ENCODE data around the gene PACRG.

Gene PACRG

DNA sequence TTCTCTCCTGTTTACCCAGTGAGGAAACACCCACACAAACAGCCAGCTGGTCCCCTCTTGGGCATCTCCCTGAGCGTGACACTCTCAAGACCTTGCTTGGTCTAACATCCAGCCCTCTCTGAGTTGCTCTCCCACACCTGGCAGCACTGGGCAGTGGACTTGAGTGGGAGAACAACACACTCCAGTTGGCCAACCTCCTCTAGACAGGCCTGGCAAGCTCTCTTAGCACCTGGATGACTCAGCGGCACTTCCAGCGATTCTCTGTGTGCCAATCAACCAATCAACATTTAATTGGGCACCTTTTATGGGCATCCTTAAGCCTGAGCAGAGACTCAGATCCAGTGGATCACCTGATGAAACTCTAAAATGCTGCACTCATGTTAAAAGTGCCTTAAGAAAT lies 610.2 kb downstream of the PACRG start:
- no peaks in the 10 kb centered on the region for H3K9me3 ChIP-seq (ENCODE audit: control insufficient read depth, low read length)
- no peaks in the 10 kb centered on the region for H3K36me3 ChIP-seq (ENCODE audit: control insufficient read depth, insufficient read depth, low read length)
- H3K4me3 ChIP-seq (ENCODE audit: low read length) = no peak overlapping the region
- H3K4me1 ChIP-seq (ENCODE audit: control insufficient read depth, insufficient read depth, low read length) = no peaks in the 10 kb centered on the region
- H3K9ac ChIP-seq (ENCODE audit: low read length) = no peak overlapping the region
- H3K27me3 ChIP-seq (ENCODE audit: control insufficient read depth, insufficient read depth, low read length) = no peaks in the 10 kb centered on the region

DNA sequence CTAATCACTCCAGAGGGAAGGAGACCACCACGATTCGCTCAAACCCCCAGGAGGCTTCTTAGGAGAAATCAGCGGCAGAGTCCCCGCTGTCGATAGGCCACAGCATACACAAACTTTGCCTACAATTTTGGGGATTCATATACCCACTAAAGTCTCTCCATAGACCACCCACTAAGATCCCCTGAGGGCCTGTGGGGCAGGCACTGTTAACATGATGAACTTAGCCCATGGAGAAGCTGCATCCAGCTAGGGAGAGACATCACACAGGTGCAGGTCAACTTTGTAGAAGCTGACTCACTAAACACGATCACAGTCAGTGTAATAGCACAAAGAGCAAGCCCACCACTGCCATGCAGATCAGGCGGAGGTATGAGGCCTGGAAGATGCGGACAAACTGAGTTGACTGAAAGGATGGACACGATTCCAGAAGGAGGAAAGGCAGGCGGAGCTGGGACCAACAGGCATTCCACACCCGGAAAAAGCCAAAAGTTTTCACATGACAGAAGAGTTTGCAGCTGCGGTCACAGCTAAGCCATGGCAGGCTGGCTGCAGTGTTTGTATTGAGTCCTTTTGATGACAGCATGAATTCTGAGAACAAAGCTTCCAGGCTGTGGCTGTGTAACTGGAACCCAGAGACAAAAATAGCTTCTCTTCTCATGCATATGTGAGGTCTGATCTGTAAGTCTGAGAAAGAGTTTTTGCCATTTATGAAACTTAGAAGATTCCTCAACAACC lies 611.1 kb downstream of the PACRG start:
- H3K4me3 ChIP-seq (ENCODE audit: low read length) = no peak overlapping the region
- H3K9ac ChIP-seq (ENCODE audit: low read length) = no peak overlapping the region
- H3K4me1 ChIP-seq (ENCODE audit: control insufficient read depth, insufficient read depth, low read length) = no peaks in the 10 kb centered on the region
- H3K27me3 ChIP-seq (ENCODE audit: control insufficient read depth, insufficient read depth, low read length) = no peaks in the 10 kb centered on the region
- H3K36me3 ChIP-seq (ENCODE audit: control insufficient read depth, insufficient read depth, low read length) = no peaks in the 10 kb centered on the region
- H3K9me3 ChIP-seq (ENCODE audit: control insufficient read depth, low read length) = no peaks in the 10 kb centered on the region

DNA sequence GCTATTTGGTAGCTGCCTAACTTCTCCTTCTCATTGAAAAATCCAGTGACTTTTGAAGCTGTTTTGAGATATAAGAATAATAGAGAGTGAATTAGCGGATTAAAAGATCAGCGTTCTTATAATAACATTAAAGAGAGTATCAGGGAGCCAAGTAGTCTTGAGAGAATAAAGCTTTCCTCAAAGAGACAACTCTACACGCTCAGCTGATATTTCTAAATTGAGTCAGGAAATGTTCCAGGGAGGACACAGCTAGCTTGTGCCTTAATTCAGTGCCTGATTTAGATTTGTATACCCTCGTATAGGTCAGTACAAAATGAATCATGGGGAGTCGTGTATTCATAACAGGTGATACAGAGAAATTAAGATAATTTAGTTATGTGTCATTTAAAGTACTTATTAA lies 611.7 kb downstream of the PACRG start:
- Histone ChIP-seq H3K9ac (ENCODE audit: low read length) (no peak overlapping the region), H3K4me3 (ENCODE audit: low read length) (no peak overlapping the region), H3K27me3 (ENCODE audit: control insufficient read depth, insufficient read depth, low read length) (no peaks in the 10 kb centered on the region), H3K36me3 (ENCODE audit: control insufficient read depth, insufficient read depth, low read length) (no peaks in the 10 kb centered on the region), H3K4me1 (ENCODE audit: control insufficient read depth, insufficient read depth, low read length) (no peaks in the 10 kb centered on the region), H3K9me3 (ENCODE audit: control insufficient read depth, low read length) (no peaks in the 10 kb centered on the region)

DNA sequence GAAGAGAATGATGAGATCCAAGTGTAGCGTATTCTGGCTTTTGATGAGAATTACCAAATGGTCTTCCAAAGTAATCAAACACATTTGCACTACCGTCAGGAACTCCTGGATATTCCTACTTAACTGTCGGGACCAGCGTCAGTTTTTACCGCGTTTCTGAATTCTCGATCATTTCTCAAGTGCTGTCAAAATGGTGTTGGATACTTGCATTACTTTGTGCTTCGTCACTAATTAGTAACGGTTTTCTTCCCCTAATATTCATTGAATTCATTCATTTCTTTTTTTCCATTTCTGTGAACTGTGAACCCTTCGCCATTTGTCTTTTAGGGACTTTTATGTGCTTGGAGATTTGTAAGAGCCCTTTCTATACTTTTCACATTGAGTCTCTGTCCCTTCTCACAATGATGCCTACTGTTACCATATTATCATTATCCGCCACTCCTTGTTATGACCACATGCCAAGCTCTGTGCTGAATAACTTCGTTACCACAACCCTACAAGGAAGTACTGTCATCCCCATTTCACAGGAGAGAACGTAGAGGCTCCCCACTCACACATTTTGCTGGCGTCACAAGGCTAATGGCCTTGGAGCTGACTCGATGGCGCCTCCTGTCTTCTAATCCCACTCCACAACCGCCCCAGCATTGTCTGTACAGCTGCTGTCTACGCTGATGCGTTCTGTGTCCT lies 612.6 kb downstream of the PACRG start:
- Histone ChIP-seq H3K9ac (ENCODE audit: low read length) (no peak overlapping the region), H3K36me3 (ENCODE audit: control insufficient read depth, insufficient read depth, low read length) (no peaks in the 10 kb centered on the region), H3K4me1 (ENCODE audit: control insufficient read depth, insufficient read depth, low read length) (no peaks in the 10 kb centered on the region)

DNA sequence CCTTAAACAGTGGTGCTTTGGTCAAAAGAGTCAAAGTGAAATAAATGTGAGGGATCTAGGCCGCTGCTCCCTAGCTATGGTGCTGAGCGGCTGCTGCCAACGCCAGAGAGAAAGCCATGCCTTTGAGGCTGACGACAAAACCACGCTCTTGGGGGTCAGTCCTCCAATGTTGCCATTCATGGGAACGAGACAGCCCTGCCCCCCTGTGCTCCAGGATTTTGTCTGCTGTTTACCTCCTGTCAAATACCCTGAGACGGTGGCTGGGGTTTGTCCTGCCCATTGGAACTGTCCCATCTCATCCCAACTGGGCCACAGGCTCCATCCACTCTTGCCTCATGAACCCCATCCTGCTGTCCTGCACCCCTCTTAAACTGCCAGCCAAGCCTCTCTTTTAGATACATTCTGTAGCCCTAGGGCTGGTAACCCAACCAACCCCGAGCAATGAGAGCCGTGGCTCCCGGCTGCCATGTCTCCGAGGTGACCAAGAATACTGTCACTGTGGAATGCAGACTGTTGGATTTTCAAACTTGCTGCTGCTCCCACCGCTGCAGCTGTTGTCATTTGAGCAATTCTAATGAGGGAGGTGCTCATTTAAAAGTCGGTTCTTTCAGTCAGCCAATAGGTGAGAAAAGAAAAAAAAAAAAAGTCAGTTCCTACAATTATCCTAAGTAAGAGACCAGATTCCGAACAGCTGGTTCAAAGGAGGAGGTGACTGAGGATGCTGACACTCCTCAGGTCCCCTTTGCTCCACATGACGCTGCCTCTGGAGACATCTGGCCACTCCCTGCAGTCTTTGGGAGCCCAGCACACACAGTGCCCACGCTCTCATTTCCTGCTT lies 613.7 kb downstream of the PACRG start:
- H3K9ac ChIP-seq (ENCODE audit: low read length) = no peak overlapping the region
- H3K4me3 ChIP-seq (ENCODE audit: low read length) = no peak overlapping the region
- no peaks in the 10 kb centered on the region for H3K36me3 ChIP-seq (ENCODE audit: control insufficient read depth, insufficient read depth, low read length)
- no peaks in the 10 kb centered on the region for H3K27me3 ChIP-seq (ENCODE audit: control insufficient read depth, insufficient read depth, low read length)
- H3K9me3 ChIP-seq (ENCODE audit: control insufficient read depth, low read length) = no peaks in the 10 kb centered on the region
- no peaks in the 10 kb centered on the region for H3K4me1 ChIP-seq (ENCODE audit: control insufficient read depth, insufficient read depth, low read length)

More for the DNA sequence above, 612.6 kb downstream of the PACRG start:
- Histone ChIP-seq H3K4me3 (ENCODE audit: low read length) (no peak overlapping the region), H3K9me3 (ENCODE audit: control insufficient read depth, low read length) (no peaks in the 10 kb centered on the region), H3K27me3 (ENCODE audit: control insufficient read depth, insufficient read depth, low read length) (no peaks in the 10 kb centered on the region)

DNA sequence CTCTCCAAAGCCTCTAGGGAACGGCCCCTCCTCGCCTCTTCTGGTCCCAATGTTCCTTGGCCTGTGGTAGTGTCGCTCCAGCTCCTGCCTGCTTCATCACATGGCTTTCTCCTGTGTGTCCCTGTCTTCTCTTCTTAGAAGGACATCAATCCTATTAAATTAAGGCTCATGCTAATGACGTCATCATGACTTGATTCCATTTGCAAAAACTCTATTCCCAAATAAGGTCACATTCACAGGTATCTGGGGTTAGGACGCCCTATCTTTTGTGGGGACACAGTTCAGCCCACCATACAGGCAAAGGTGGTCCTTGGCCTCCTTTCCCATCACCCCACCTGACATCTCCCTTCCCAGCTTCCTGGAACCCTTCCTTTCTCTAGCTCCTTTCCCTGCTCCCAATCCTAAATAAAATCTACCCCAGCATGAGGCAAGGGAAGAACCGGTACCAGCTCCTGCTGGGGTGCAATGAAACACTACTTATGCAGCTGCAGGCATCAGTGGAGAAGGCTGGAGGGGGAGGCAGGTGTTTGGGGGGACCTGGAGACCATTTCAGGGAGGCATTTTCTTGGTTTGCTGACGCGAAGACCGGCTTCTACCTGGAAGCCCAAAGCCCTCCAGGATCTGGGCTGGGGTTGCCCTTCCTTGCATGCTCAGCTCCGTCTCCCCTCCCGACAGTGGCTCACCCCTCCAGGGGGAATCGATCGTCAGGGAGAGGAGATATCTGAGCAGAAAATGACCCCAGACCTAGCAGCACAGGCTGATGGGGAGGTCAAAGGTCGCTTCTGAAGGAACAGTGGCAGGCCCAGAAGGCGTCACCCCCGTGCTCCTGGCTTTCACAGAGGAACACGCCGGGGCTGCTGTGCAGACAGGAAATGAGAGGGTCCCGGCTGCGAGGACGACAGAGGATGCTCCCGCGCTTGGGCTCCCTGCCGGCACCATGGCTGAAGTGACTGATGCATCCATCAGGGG lies 615.1 kb downstream of the PACRG start:
- Histone ChIP-seq H3K4me1 (ENCODE audit: control insufficient read depth, insufficient read depth, low read length) (no peaks in the 10 kb centered on the region), H3K9ac (ENCODE audit: low read length) (no peak overlapping the region), H3K4me3 (ENCODE audit: low read length) (no peak overlapping the region), H3K27me3 (ENCODE audit: control insufficient read depth, insufficient read depth, low read length) (no peaks in the 10 kb centered on the region), H3K36me3 (ENCODE audit: control insufficient read depth, insufficient read depth, low read length) (no peaks in the 10 kb centered on the region), H3K9me3 (ENCODE audit: control insufficient read depth, low read length) (no peaks in the 10 kb centered on the region)

DNA sequence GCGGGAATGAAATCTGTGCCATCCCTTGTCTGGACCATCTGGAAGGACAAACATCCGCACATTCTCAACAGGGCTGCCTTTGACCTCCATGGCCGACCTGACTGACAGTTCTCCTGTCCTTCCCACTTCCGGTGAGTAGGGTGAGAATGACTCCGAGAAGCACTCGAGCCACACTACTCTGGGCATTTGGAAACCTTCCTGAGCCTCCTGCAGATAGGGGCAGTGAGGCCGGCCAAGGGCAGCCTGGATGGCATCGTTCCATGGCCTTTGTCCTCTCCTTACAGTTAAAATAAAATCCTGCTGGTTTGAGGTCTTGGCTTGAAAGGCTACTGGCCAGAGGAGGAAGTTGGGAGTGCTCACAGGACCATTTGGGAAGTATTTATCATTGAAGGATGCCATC lies 615.8 kb downstream of the PACRG start:
- Histone ChIP-seq H3K9me3 (ENCODE audit: control insufficient read depth, low read length) (no peaks in the 10 kb centered on the region), H3K9ac (ENCODE audit: low read length) (no peak overlapping the region), H3K27me3 (ENCODE audit: control insufficient read depth, insufficient read depth, low read length) (no peaks in the 10 kb centered on the region), H3K36me3 (ENCODE audit: control insufficient read depth, insufficient read depth, low read length) (no peaks in the 10 kb centered on the region), H3K4me1 (ENCODE audit: control insufficient read depth, insufficient read depth, low read length) (no peaks in the 10 kb centered on the region), H3K4me3 (ENCODE audit: low read length) (no peak overlapping the region)

DNA sequence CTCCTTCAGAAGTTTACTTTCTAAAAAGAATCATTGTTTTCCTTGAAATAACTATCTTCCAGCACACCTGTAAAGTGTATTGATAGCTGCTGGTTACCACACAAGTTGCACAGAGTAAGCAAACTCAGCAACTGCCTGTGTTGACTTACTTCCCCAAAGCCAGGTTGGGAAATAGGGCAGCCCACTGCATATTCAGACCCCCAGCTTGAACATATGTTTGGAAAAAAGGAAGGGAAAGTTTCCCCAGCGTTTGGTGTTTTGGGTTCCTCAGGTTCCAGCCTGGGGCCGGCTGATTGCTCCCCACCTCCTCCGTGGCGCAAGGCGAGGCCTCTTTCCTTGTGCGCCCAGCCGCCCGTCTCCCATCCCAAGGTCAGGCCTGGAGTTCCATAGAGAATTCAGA lies 616.6 kb downstream of the PACRG start:
- no peaks in the 10 kb centered on the region for H3K27me3 ChIP-seq (ENCODE audit: control insufficient read depth, insufficient read depth, low read length)
- no peaks in the 10 kb centered on the region for H3K9me3 ChIP-seq (ENCODE audit: control insufficient read depth, low read length)
- H3K36me3 ChIP-seq (ENCODE audit: control insufficient read depth, insufficient read depth, low read length) = no peaks in the 10 kb centered on the region
- no peak overlapping the region for H3K4me3 ChIP-seq (ENCODE audit: low read length)
- H3K4me1 ChIP-seq (ENCODE audit: control insufficient read depth, insufficient read depth, low read length) = no peaks in the 10 kb centered on the region
- no peak overlapping the region for H3K9ac ChIP-seq (ENCODE audit: low read length)

DNA sequence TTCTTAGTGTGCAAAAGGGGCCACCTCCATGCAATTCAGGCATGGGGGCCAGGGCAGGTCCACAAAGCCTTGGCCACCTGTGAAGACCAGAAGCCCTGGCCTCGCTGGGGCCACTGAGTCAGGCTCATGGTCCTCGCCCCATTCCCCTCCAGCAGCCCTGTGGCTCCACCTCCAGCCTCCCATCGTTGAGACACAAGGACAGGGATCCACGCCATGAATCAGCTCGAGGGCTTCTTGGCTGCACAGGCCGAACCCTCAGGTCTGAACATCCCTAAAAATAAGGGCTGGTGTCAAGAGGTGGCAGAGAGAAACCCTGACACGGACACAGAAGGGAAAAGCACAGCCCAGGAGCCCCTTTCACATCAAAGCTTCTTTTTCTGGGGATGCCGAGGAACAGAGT lies 618.2 kb downstream of the PACRG start:
- Histone ChIP-seq H3K4me1 (ENCODE audit: control insufficient read depth, insufficient read depth, low read length) (no peaks in the 10 kb centered on the region), H3K27me3 (ENCODE audit: control insufficient read depth, insufficient read depth, low read length) (no peaks in the 10 kb centered on the region), H3K9me3 (ENCODE audit: control insufficient read depth, low read length) (no peaks in the 10 kb centered on the region), H3K36me3 (ENCODE audit: control insufficient read depth, insufficient read depth, low read length) (no peaks in the 10 kb centered on the region), H3K9ac (ENCODE audit: low read length) (no peak overlapping the region), H3K4me3 (ENCODE audit: low read length) (no peak overlapping the region)

DNA sequence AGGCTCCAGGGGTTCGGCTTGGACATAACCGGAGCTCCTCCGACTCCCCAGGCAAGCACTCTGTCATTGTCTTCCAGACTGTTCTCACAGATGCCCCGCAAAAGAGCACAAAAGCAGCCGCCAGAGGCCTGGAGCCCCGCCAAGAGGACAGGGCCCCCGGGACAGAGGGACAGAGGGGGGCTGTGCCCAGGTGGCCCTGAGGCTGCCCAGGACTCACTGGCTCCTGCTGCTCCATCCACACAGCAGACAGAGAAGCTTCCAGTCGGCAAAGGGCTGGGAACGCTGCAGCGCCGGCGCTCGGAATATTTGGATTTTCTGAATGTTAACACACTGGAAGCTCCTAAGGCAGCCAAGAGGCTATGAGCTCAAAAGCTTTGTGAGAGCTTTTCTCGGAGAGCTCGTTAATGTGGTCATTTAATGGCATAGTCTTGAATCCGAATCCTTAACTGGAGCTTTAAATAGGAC lies 618.8 kb downstream of the PACRG start:
- Histone ChIP-seq H3K4me1 (ENCODE audit: control insufficient read depth, insufficient read depth, low read length) (no peaks in the 10 kb centered on the region), H3K27me3 (ENCODE audit: control insufficient read depth, insufficient read depth, low read length) (no peaks in the 10 kb centered on the region), H3K4me3 (ENCODE audit: low read length) (no peak overlapping the region), H3K9me3 (ENCODE audit: control insufficient read depth, low read length) (no peaks in the 10 kb centered on the region), H3K9ac (ENCODE audit: low read length) (no peak overlapping the region), H3K36me3 (ENCODE audit: control insufficient read depth, insufficient read depth, low read length) (no peaks in the 10 kb centered on the region)

DNA sequence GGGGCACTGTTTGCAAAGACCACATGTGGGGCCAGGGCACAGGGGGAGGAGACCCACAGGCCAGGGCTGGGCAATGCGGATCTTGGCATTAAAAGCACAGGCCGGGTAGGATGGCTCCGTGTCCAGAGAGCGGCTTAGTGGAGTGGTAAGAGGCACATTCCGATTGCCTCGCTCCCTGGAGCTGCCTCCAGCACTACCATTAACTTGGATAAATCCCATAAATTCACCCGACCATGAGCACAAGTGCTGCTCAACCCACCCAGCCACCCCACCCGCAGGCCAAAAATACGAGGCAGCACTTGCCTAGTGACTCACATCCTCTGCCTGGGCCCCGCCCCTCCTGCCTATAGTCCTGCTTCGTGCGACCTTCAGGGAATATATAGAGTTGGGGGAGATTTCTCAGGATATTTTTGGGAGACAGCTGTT lies 619.3 kb downstream of the PACRG start:
- Histone ChIP-seq H3K27me3 (ENCODE audit: control insufficient read depth, insufficient read depth, low read length) (no peaks in the 10 kb centered on the region), H3K4me1 (ENCODE audit: control insufficient read depth, insufficient read depth, low read length) (no peaks in the 10 kb centered on the region), H3K36me3 (ENCODE audit: control insufficient read depth, insufficient read depth, low read length) (no peaks in the 10 kb centered on the region), H3K4me3 (ENCODE audit: low read length) (no peak overlapping the region), H3K9ac (ENCODE audit: low read length) (no peak overlapping the region), H3K9me3 (ENCODE audit: control insufficient read depth, low read length) (no peaks in the 10 kb centered on the region)
